Thoracic aorta (tissue), 2 donors: Measurements from ENCODE around the gene TKT. TPM values are rescaled to one million over a fixed set of nuclear protein-coding genes. Genes with fewer than 3 reads are reported as not detected.
"Not testable (repeated sequence)": the region's sequence is repeated elsewhere in the genome, so short reads cannot be mapped to it uniquely, and the experiment has no call there.

Source experiments
- ATAC-seq: fragments of 150-250 bp; one replicate; pipeline ENCODE4 v1.8.0; 2017; ENCODE audit warnings: low read depth; ENCODE audit not compliant: insufficient number of reproducible peaks, low FRiP score
- DNase-seq: peaks from one replicate; pipeline ENCODE4 v3.0.0-alpha.2; 2020; ENCODE audit warnings: low spot score
- H3K27ac ChIP-seq, 2 donors: fragments of 200-600 bp; sonication (generic); 1 replicate in 1 of 2; 2 replicates in 1 of 2; pipeline ENCODE4 v1.5.1; 2016; ENCODE audit warnings: mild to moderate bottlenecking in 2 of 2, moderate library complexity in 2 of 2
- H3K27me3 ChIP-seq: fragments of 200-600 bp; sonication (generic); replicated peaks from 2 replicates; pipeline ENCODE4 v1.6.0; 2016; ENCODE audit warnings: mild to moderate bottlenecking; ENCODE audit not compliant: insufficient read depth
- H3K36me3 ChIP-seq: fragments of 200-600 bp; sonication (generic); one replicate; pipeline ENCODE4 v1.5.1; 2016
- H3K4me1 ChIP-seq, 2 donors: fragments of 200-600 bp; sonication (generic); 1 replicate in 1 of 2; 2 replicates in 1 of 2; pipeline versions ENCODE4 v1.5.1 to v1.6.0; 2016; ENCODE audit warnings: low read depth in 2 of 2, mild to moderate bottlenecking in 1 of 2; ENCODE audit not compliant: control insufficient read depth in 1 of 2
- H3K4me3 ChIP-seq: fragments of 200-600 bp; sonication (generic); 2 replicates; pipeline ENCODE4 v1.5.1; 2016; ENCODE audit warnings: mild to moderate bottlenecking
- H3K9me3 ChIP-seq: fragments of 200-600 bp; sonication (generic); 2 replicates; pipeline ENCODE4 v1.5.1; 2016
- CTCF ChIP-seq: fragments of 200-600 bp; sonication (generic); IDR thresholded peaks from one replicate; pipeline ENCODE4 v1.5.1; 2019; ENCODE audit warnings: antibody characterized with exemption
- total RNA-seq, 2 donors: library from RNA; depleted of rRNA; stranded (reverse); fragments of >200 nt; gene quantifications; one replicate each; pipeline versions ENCODE4 v1.1.0 to v1.2.3, GENCODE V29; 2016

Gene TKT
- total RNA-seq, 2 donors from 2014 or later = 138 to 240 TPM

- no peak overlapping the region for H3K27ac ChIP-seq
- no peak overlapping the region for H3K4me3 ChIP-seq
- H3K27me3 ChIP-seq = no peaks in the 10 kb centered on the region
- DNase-seq (no peak), ATAC-seq (no peak)
- peaks cover 6% of the 10 kb centered on the region for H3K36me3 ChIP-seq
- no peaks in the 10 kb centered on the region for H3K9me3 ChIP-seq
- TF ChIP-seq CTCF = no peak
- no peaks in the 10 kb centered on the region for H3K4me1 ChIP-seq
These were observed 26.8 kb upstream of the TKT start for GRCh38 chr3:53282581-53282980.

DNA sequence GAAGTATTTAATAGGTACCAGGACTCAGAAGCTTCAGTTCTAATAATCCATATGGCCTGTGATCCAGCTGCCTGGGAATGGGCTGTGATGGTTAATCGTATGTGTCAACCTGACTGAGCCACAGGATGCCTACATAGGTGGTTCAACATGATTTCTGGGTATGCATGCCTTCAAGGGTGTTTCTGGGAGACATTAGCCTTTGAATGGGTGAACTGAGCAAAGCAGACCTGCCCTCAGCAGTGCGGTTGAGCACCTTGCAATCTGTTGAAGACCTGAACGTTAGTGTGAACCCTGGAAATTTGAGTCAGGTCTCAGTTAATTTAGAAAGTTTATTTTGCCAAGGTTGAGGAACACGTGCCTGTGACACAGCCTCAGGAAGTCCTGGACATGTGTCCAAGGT, 22.8 kb upstream of the TKT start:
- Histone ChIP-seq H3K4me1 (no peaks in the 10 kb centered on the region), H3K9me3 (no peaks in the 10 kb centered on the region), H3K27me3 (no peaks in the 10 kb centered on the region), H3K27ac (no peak overlapping the region), H3K4me3 (no peak overlapping the region), H3K36me3 (no peaks in the 10 kb centered on the region)
- DNase-seq (no peak), ATAC-seq (no peak)
- TF ChIP-seq CTCF = no peak

GRCh38 chr3:53274938-53275605, 19.2 kb upstream of the TKT start:
- DNase-seq = no peak
- Histone ChIP-seq H3K27ac (no peak overlapping the region), H3K36me3 (no peaks in the 10 kb centered on the region), H3K4me3 (no peak overlapping the region), H3K27me3 (no peaks in the 10 kb centered on the region), H3K4me1 (peaks cover 4 to 11% of the 10 kb centered on the region in 2 donors), H3K9me3 (no peaks in the 10 kb centered on the region)
- TF ChIP-seq CTCF = no peak
- no peak for ATAC-seq

DNA sequence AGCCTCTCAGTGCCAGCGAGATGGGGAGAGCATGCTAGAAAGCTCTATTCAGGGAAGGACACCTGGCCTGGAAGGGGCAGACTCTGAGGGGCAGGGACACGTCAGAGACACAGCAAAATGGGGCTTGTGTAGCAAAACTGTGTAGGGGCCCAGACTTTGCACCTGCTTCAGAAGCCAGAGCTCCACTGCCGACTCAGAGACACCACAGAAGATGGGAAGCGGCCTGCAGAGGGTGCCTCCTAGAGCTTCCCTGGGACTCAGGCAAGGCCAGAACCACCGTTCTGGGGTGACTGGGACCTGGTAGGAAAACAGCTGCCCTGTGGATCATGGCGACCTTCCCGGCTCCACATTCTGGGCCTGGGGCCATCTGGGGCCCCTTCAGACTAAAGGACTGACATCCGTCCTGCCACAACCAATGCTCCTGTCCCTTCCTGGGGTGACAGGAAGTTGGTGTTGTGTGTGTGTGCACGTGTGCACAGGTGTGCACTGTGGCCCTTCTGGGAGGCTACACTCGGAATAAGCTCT, 17.4 kb upstream of the TKT start:
- Histone ChIP-seq H3K27ac (no peak overlapping the region), H3K9me3 (no peaks in the 10 kb centered on the region), H3K27me3 (no peaks in the 10 kb centered on the region), H3K4me3 (no peak overlapping the region), H3K36me3 (no peaks in the 10 kb centered on the region), H3K4me1 (peaks cover 14 to 24% of the 10 kb centered on the region in 2 donors)
- no peak for TF ChIP-seq CTCF
- no peak for ATAC-seq
- DNase-seq = no peak

GRCh38 chr3:53269888-53270880, 14.4 kb upstream of the TKT start:
- Histone ChIP-seq H3K4me1 (peaks cover 14 to 24% of the 10 kb centered on the region in 2 donors), H3K27me3 (no peaks in the 10 kb centered on the region), H3K27ac (peak overlapping the region; percentile 89 to 93), H3K4me3 (peak overlapping the region; percentile 31), H3K36me3 (no peaks in the 10 kb centered on the region), H3K9me3 (no peaks in the 10 kb centered on the region)
- peak; percentile 100 for ATAC-seq
- peak; percentile 88 for DNase-seq
- no peak for TF ChIP-seq CTCF

GRCh38 chr3:53269193-53269592, 13.4 kb upstream of the TKT start:
- H3K4me3 ChIP-seq, H3K9me3 ChIP-seq, DNase-seq, H3K36me3 ChIP-seq, ATAC-seq, H3K27me3 ChIP-seq: not testable (repeated sequence)
- H3K4me1 ChIP-seq = peaks cover 14 to 24% of the 10 kb centered on the region in 2 donors
- H3K27ac ChIP-seq = peak overlapping the region; percentile 89 to 93
